Stimulated activated CD8-positive, alpha-beta memory T cell treated with anti-CD3 and anti-CD28 coated beads, Interleukin-15, amount 100 ng/mL, for 4 hours (primary cell): ENCODE results near the gene ADAMTS16.
"Not testable (repeated sequence)": the region's sequence is repeated elsewhere in the genome, so short reads cannot be mapped to it uniquely, and the experiment has no call there.

Experiments
- DNase-seq, 2 donors: peaks; one replicate each; pipeline ENCODE4 v3.0.0-alpha.2; 2020; ENCODE audit warnings: low read depth in 2 of 2

ADAMTS16 gene

GRCh38 chr5:5139777-5140478, at the start of gene ADAMTS16:
Gene ADAMTS16 (plus strand): TSS chr5:5140330. CDS start chr5:5140468, 138 bp downstream.
- DNase-seq = no peak

- no peak for DNase-seq
Measured at GRCh38 chr5:5092149-5092548, 48.0 kb upstream of the ADAMTS16 start.

- no peak for DNase-seq
Measured at GRCh38 chr5:5100635-5101034, 39.5 kb upstream of the ADAMTS16 start.

- DNase-seq = no peak
Measured at GRCh38 chr5:5101676-5102075, 38.5 kb upstream of the ADAMTS16 start.

- no peak for DNase-seq
Measured at GRCh38 chr5:5103245-5103644, 36.9 kb upstream of the ADAMTS16 start.

GRCh38 chr5:5104550-5104949, 35.6 kb upstream of the ADAMTS16 start:
- DNase-seq = no peak

- no peak for DNase-seq
Measured at GRCh38 chr5:5105531-5105930, 34.6 kb upstream of the ADAMTS16 start.

GRCh38 chr5:5116956-5117355, 23.2 kb upstream of the ADAMTS16 start:
- no peak for DNase-seq

GRCh38 chr5:5122776-5123175, 17.4 kb upstream of the ADAMTS16 start:
- DNase-seq = no peak

GRCh38 chr5:5124231-5124630, 15.9 kb upstream of the ADAMTS16 start:
- DNase-seq = no peak

GRCh38 chr5:5126444-5126843, 13.7 kb upstream of the ADAMTS16 start:
- DNase-seq = no peak

GRCh38 chr5:5128766-5129165, 11.4 kb upstream of the ADAMTS16 start:
- DNase-seq = no peak

- DNase-seq = no peak
Measured at GRCh38 chr5:5132234-5132633, 7.9 kb upstream of the ADAMTS16 start.

GRCh38 chr5:5132693-5133295, 7.3 kb upstream of the ADAMTS16 start:
- no peak for DNase-seq

GRCh38 chr5:5134107-5134506, 6.0 kb upstream of the ADAMTS16 start:
- no peak for DNase-seq

GRCh38 chr5:5135957-5136676, 4.0 kb upstream of the ADAMTS16 start:
- no peak for DNase-seq

- DNase-seq = not testable (repeated sequence)
Measured at GRCh38 chr5:5137851-5138250, 2.3 kb upstream of the ADAMTS16 start.

GRCh38 chr5:5139336-5139776, 774 bp upstream of the ADAMTS16 start:
- no peak for DNase-seq

- no peak for DNase-seq
Measured at GRCh38 chr5:5140479-5141338, 579 bp downstream of the ADAMTS16 start.

- DNase-seq = no peak
Measured at GRCh38 chr5:5141339-5141599, 1.1 kb downstream of the ADAMTS16 start.

- DNase-seq = peak in 1 of 2 donors; percentile 22
Measured at GRCh38 chr5:5141625-5142525, 1.7 kb downstream of the ADAMTS16 start.
